Activated CD8-positive, alpha-beta T cell treated with anti-CD3 and anti-CD28 coated beads for 36 hours (primary cell): ENCODE measurements around the gene EPHA6. TPM values are rescaled to one million over a fixed set of nuclear protein-coding genes. Genes with fewer than 3 reads are reported as not detected.
"Not testable (repeated sequence)": the region's sequence is repeated elsewhere in the genome, so short reads cannot be mapped to it uniquely, and the experiment has no call there.

Experiments
- ATAC-seq: fragments of 200-7000 bp; cut with Tn5 transposase; one replicate; pipeline ENCODE4 v1.10.0; 2021; ENCODE audit warnings: mild to moderate bottlenecking, moderate library complexity
- CTCF ChIA-PET: fragments of 350-600 bp; sonication (Branson Sonifier 250); formaldehyde crosslinking; loops from one replicate; lab custom pipeline; 2021; ENCODE audit warnings: antibody characterized with exemption; lab: Charles Lee
- POLR2A ChIA-PET: fragments of 350-600 bp; sonication (Branson Sonifier 250); formaldehyde crosslinking; loops from one replicate; lab custom pipeline; 2021; ENCODE audit warnings: antibody characterized with exemption; lab: Charles Lee
- DNase-seq: peaks from one replicate; pipeline ENCODE4 v3.0.0-alpha.2; 2020
- H3K27ac Mint-ChIP-seq: one replicate; pipeline ENCODE4 v1.8.0; 2021; ENCODE audit warnings: mild to moderate bottlenecking, mixed read lengths
- H3K27me3 Mint-ChIP-seq: one replicate; pipeline ENCODE4 v1.8.0; 2021; ENCODE audit warnings: mixed read lengths
- H3K36me3 Mint-ChIP-seq: one replicate; pipeline ENCODE4 v1.8.0; 2021; ENCODE audit warnings: low read depth, mixed read lengths
- H3K4me1 Mint-ChIP-seq: one replicate; pipeline ENCODE4 v1.8.0; 2021; ENCODE audit warnings: low read depth, mixed read lengths
- H3K4me3 Mint-ChIP-seq: one replicate; pipeline ENCODE4 v1.8.0; 2021; ENCODE audit warnings: mild to moderate bottlenecking, moderate library complexity, mixed read lengths
- H3K9me3 Mint-ChIP-seq: one replicate; pipeline ENCODE4 v1.8.0; 2021; ENCODE audit warnings: mixed read lengths
- intact Hi-C: fragments of 100-400 bp; cut with micrococcal nuclease; formaldehyde crosslinking; loops from one replicate; pipeline ENCODE4 v1.10.0; 2022
- total RNA-seq, 2 experiments: library from RNA; stranded (reverse); gene quantifications; one replicate each; pipeline ENCODE4 v1.2.3, GENCODE V29; 2021
- TF ChIP-seq, protein P1 (sequence below): fragments of 200-600 bp; IDR thresholded peaks from one replicate; pipeline ENCODE4 v1.8.0; 2022; ENCODE audit warnings: antibody characterized with exemption, mild to moderate bottlenecking

The EPHA6 gene
- total RNA-seq, 2 experiments from 2014 or later = not detected

DNA sequence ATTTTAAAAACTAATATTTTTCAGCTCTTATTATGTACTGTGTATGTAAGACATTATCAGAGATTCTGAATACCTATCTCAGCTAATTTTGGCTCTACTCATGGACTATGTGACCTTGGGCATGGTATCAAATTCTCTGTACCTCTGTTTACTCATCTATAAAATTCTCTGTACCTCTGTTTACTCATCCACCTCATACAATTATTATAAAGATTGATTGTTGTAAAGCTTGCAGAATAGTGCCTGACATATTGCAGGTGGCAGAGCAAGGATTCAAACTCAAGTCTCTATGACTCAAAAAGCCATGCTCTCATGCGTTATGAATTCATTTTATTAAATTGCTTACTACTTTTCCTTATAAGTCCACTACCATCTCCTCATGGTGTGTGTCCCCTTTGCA is 798.2 kb downstream of the EPHA6 start:
- intact Hi-C loops = no loop called here
- H3K27me3 Mint-ChIP-seq = no peaks in the 10 kb centered on the region
- TF ChIP-seq, protein P1, sequence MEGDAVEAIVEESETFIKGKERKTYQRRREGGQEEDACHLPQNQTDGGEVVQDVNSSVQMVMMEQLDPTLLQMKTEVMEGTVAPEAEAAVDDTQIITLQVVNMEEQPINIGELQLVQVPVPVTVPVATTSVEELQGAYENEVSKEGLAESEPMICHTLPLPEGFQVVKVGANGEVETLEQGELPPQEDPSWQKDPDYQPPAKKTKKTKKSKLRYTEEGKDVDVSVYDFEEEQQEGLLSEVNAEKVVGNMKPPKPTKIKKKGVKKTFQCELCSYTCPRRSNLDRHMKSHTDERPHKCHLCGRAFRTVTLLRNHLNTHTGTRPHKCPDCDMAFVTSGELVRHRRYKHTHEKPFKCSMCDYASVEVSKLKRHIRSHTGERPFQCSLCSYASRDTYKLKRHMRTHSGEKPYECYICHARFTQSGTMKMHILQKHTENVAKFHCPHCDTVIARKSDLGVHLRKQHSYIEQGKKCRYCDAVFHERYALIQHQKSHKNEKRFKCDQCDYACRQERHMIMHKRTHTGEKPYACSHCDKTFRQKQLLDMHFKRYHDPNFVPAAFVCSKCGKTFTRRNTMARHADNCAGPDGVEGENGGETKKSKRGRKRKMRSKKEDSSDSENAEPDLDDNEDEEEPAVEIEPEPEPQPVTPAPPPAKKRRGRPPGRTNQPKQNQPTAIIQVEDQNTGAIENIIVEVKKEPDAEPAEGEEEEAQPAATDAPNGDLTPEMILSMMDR = no peak
- ChIA-PET POLR2A (no interaction called here), CTCF (no interaction called here)
- H3K27ac Mint-ChIP-seq = no peak overlapping the region
- peaks cover 8% of the 10 kb centered on the region for H3K9me3 Mint-ChIP-seq
- H3K4me1 Mint-ChIP-seq = no peaks in the 10 kb centered on the region
- ATAC-seq (no peak), DNase-seq (no peak)
- no peaks in the 10 kb centered on the region for H3K36me3 Mint-ChIP-seq
- no peak overlapping the region for H3K4me3 Mint-ChIP-seq

DNA sequence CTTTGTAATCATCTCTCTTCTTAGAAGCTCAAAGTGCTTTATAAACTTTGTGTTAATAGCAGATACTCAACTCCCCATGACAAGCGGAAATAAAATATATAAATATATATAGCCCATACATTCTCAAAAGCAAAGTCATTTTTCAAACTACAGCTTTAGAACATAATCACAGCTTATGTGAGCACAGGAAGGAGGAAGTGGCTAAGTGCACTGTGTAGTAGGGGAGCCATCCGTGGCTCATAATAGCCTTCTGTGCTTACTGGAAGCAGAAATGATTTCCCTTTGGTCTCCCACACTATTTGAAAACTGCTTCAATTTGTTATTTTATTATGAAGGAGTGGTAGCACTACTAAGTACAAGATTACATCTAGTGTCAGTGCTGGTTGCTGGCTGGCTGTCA is 798.7 kb downstream of the EPHA6 start:
- Mint-ChIP-seq H3K4me1 (no peaks in the 10 kb centered on the region), H3K36me3 (no peaks in the 10 kb centered on the region), H3K9me3 (peaks cover 8% of the 10 kb centered on the region), H3K27me3 (no peaks in the 10 kb centered on the region), H3K27ac (no peak overlapping the region), H3K4me3 (no peak overlapping the region)
- TF ChIP-seq, protein P1 = no peak
- POLR2A ChIA-PET = no interaction called here
- no peak for ATAC-seq
- DNase-seq = no peak
- intact Hi-C loops = no loop called here
- CTCF ChIA-PET = no interaction called here

DNA sequence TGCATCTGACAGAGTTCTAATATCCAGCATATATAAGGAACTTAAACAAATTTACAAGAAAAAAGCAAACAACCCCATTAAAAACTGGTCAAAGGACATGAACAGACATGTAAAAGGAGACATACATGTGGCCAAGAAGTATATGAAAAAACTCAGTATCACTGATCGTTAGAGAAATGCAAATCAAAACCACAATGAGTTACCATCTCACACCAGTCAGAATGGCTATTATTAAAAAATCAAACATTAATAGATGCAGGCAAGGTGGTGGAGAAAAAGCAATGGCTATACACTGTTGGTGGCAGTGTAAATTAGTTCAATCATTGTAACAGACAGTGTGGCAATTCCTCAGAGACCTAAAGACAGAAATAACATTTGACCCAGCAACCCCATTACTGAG is 806.1 kb downstream of the EPHA6 start:
- H3K9me3 Mint-ChIP-seq, intact Hi-C loops, POLR2A ChIA-PET, H3K27me3 Mint-ChIP-seq, H3K27ac Mint-ChIP-seq, H3K4me1 Mint-ChIP-seq, H3K4me3 Mint-ChIP-seq, CTCF ChIA-PET, H3K36me3 Mint-ChIP-seq, DNase-seq, ATAC-seq: not testable (repeated sequence)

DNA sequence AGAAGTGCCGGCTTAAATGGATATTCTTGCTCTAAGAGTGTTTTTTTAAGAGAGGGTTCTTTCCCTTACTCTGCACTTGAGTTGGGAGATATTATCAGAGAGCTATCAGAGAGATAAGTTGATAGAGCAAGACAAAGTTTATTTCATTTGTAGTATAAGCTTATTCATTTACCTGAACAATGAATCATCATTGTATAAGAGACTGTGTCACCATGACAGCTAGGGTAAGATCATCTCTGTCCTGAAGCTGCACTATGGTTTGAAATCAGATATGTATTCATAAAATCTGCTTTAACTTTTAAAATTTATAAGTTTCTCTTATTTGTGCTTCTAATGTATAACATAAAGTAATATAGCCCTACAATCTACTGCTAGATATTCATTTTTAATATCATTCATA is 822.1 kb downstream of the EPHA6 start:
- Mint-ChIP-seq H3K9me3 (no peaks in the 10 kb centered on the region), H3K4me1 (no peaks in the 10 kb centered on the region), H3K27me3 (no peaks in the 10 kb centered on the region), H3K4me3 (no peak overlapping the region), H3K27ac (no peak overlapping the region), H3K36me3 (no peaks in the 10 kb centered on the region)
- ATAC-seq = no peak
- DNase-seq = no peak
- ChIA-PET POLR2A (no interaction called here), CTCF (no interaction called here)
- TF ChIP-seq, protein P1 = no peak
- intact Hi-C loops = no loop called here

- Mint-ChIP-seq H3K36me3 (no peaks in the 10 kb centered on the region), H3K27me3 (no peaks in the 10 kb centered on the region), H3K4me3 (no peak overlapping the region), H3K27ac (no peak overlapping the region), H3K4me1 (no peaks in the 10 kb centered on the region), H3K9me3 (no peaks in the 10 kb centered on the region)
- no peak for ATAC-seq
- ChIA-PET CTCF (interaction anchor here (1.0 kb wide), 1 partner anchor 87 kb away, joined by 3 read pairs; no protein-coding TSS in a partner anchor), POLR2A (no interaction called here)
- intact Hi-C loops = no loop called here
- TF ChIP-seq, protein P1 = no peak
- no peak for DNase-seq
Observed at GRCh38 chr3:97646932-97647331, 832.5 kb downstream of the EPHA6 start.
